Peyer's patch (tissue), 4 donors: ENCODE data around the gene TAMM41. TPM values are rescaled to one million over a fixed set of nuclear protein-coding genes. Genes with fewer than 3 reads are reported as not detected.
"Not testable (repeated sequence)": the region's sequence is repeated elsewhere in the genome, so short reads cannot be mapped to it uniquely, and the experiment has no call there.

Experiments used
- DNase-seq, 3 donors: peaks; one replicate each; pipeline ENCODE4 v3.0.0-alpha.2; 2017 to 2019
- H3K27ac ChIP-seq, 4 donors: fragments of 200-600 bp; sonication (generic); one replicate each; pipeline ENCODE4 v1.5.1; 2016 to 2019
- H3K27me3 ChIP-seq, 2 donors: fragments of 200-600 bp; sonication (generic); one replicate each; pipeline ENCODE4 v1.5.1; 2019
- H3K36me3 ChIP-seq, 3 donors: fragments of 200-600 bp; sonication (generic); one replicate each; pipeline ENCODE4 v1.5.1; 2016 to 2019
- H3K4me1 ChIP-seq, 4 donors: fragments of 200-600 bp; sonication (generic); one replicate each; pipeline ENCODE4 v1.5.1; 2016 to 2019
- H3K4me3 ChIP-seq, 4 donors: fragments of 200-600 bp; sonication (generic); 1 replicate in 3 of 4; 2 replicates in 1 of 4; pipeline ENCODE4 v1.5.1; 2016 to 2019; ENCODE audit warnings: mild to moderate bottlenecking in 1 of 4
- H3K9me3 ChIP-seq, 4 donors: fragments of 200-600 bp; sonication (generic); one replicate each; pipeline ENCODE4 v1.5.1; 2016 to 2019; ENCODE audit warnings: mild to moderate bottlenecking in 1 of 4
- CTCF ChIP-seq, 6 experiments: fragments of 450-650 bp in 4 of 6; fragments of 200-600 bp in 2 of 6; sonication (generic) in 1 of 6; IDR thresholded peaks; one replicate each; pipeline ENCODE4 v1.5.1; 2017 to 2019; ENCODE audit warnings: antibody characterized with exemption in 6 of 6, mild to moderate bottlenecking in 3 of 6, moderate library complexity in 1 of 6
- POLR2A ChIP-seq, 2 donors: fragments of 450-650 bp; IDR thresholded peaks; one replicate each; pipeline ENCODE4 v1.5.1; 2017; ENCODE audit warnings: antibody characterized with exemption in 2 of 2, mild to moderate bottlenecking in 2 of 2, moderate library complexity in 2 of 2
- total RNA-seq, 4 donors: library from RNA; depleted of rRNA; stranded (reverse); fragments of >200 nt; gene quantifications; one replicate each; pipeline ENCODE4 v1.1.0, GENCODE V29; 2016

The TAMM41 gene
- total RNA-seq, 4 donors from 2014 or later, result 9.1 to 56.9 (median 24.1) TPM

- no peak for TF ChIP-seq POLR2A (IDR thresholded peaks at IDR 0.05)
- no peak for TF ChIP-seq CTCF (IDR thresholded peaks at IDR 0.05)
- no peak overlapping the region for H3K27ac ChIP-seq
- H3K36me3 ChIP-seq, result no peaks in the 10 kb centered on the region
- no peaks in the 10 kb centered on the region for H3K27me3 ChIP-seq
- no peaks in the 10 kb centered on the region for H3K4me1 ChIP-seq
- no peaks in the 10 kb centered on the region for H3K9me3 ChIP-seq
- H3K4me3 ChIP-seq, result no peak overlapping the region
- DNase-seq, result no peak
These were observed 68.4 kb downstream of the TAMM41 start for GRCh38 chr3:11778248-11778647.

DNA sequence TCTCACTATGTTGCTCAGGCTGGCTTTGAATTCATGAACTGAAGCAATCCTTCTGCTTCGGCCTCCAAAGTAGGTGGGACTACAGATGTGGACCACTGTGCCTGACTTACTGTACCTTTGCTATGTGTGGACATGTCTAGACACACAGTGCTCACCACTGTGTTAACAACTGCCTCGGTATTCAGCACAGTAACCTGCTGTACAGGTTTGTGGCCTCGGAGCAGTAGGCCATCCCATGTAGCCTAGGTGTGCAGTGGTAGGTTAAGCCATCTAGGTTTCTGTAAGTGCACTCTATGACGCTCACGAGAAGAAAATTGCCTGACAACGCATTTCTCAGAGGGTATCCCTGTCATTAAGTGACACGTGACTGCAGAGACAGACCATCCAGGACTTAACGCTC is 70.3 kb downstream of the TAMM41 start:
- no peak overlapping the region for H3K27ac ChIP-seq
- H3K9me3 ChIP-seq, result no peaks in the 10 kb centered on the region
- H3K4me1 ChIP-seq, result no peaks in the 10 kb centered on the region
- no peaks in the 10 kb centered on the region for H3K27me3 ChIP-seq
- no peak overlapping the region for H3K4me3 ChIP-seq
- no peak for DNase-seq
- TF ChIP-seq POLR2A (IDR thresholded peaks at IDR 0.05), result no peak
- no peak for TF ChIP-seq CTCF (IDR thresholded peaks at IDR 0.05)
- no peaks in the 10 kb centered on the region for H3K36me3 ChIP-seq

GRCh38 chr3:11775493-11775892 is 71.2 kb downstream of the TAMM41 start:
- no peak overlapping the region for H3K4me3 ChIP-seq
- no peak for TF ChIP-seq CTCF (IDR thresholded peaks at IDR 0.05)
- TF ChIP-seq POLR2A (IDR thresholded peaks at IDR 0.05), result no peak
- H3K4me1 ChIP-seq, result peaks cover 0 to 7% (median 0%) of the 10 kb centered on the region in 4 donors
- H3K9me3 ChIP-seq, result no peaks in the 10 kb centered on the region
- DNase-seq, result no peak
- H3K27ac ChIP-seq, result no peak overlapping the region
- H3K36me3 ChIP-seq, result no peaks in the 10 kb centered on the region
- no peaks in the 10 kb centered on the region for H3K27me3 ChIP-seq

DNA sequence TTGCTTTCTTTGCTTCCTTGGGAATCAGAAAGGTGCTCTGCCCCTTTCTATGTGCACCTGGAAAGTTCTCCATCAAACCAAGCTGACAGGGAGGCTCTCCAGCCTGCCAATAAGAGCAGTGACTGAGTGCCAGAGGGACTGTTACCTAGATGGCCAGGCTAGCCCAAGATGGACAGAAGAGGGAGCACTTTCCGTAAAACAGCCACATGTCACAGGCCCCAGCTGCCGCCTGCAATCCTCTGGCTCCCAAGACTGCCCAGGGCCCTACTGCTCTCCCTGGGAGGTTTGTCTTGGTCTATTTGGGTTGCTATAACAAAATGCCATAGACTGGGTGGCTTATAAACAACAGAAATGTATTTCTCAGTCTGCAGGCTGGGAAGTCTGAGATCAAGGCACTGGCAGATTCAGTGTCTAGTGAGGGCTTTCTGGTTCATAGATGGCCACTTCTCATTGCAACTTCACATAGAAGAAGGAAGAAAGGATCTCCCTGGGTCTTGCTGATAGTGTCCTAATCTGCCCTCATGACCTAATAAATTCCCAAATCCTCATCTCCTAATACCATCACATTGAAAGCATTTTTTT is 72.3 kb downstream of the TAMM41 start:
- Histone ChIP-seq H3K27me3 (no peaks in the 10 kb centered on the region), H3K4me3 (no peak overlapping the region), H3K27ac (no peak overlapping the region), H3K9me3 (no peaks in the 10 kb centered on the region), H3K4me1 (peaks cover 0 to 11% (median 2%) of the 10 kb centered on the region in 4 donors), H3K36me3 (no peaks in the 10 kb centered on the region)
- TF ChIP-seq CTCF (IDR thresholded peaks at IDR 0.05) (peak in 4 of 6 experiments; percentile 25 to 48 (median 45)), POLR2A (IDR thresholded peaks at IDR 0.05) (no peak)
- DNase-seq, result peak in 1 of 3 donors; percentile 55

DNA sequence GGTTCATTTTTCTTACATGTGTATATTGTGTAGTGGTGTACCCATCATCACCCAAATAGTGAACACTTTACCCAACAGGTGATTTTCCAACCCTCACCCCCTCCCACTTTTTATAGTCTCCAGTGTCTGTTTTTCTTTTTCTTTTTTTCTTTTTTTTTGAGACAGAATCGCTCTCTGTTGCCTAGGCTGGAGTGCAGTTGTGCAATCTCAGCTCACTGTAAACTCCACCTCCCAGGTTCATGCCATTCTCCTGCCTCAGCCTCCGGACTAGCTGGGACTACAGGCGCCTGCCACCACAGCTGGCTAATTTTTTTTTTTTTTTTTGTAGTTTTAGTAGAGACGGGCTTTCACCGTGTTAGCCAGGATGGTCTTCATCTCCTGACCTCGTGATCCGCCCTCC is 74.8 kb downstream of the TAMM41 start:
- H3K9me3 ChIP-seq, H3K27ac ChIP-seq, DNase-seq, H3K27me3 ChIP-seq, H3K4me3 ChIP-seq, H3K36me3 ChIP-seq: not testable (repeated sequence)
- peaks cover 0 to 11% (median 2%) of the 10 kb centered on the region in 4 donors for H3K4me1 ChIP-seq

DNA sequence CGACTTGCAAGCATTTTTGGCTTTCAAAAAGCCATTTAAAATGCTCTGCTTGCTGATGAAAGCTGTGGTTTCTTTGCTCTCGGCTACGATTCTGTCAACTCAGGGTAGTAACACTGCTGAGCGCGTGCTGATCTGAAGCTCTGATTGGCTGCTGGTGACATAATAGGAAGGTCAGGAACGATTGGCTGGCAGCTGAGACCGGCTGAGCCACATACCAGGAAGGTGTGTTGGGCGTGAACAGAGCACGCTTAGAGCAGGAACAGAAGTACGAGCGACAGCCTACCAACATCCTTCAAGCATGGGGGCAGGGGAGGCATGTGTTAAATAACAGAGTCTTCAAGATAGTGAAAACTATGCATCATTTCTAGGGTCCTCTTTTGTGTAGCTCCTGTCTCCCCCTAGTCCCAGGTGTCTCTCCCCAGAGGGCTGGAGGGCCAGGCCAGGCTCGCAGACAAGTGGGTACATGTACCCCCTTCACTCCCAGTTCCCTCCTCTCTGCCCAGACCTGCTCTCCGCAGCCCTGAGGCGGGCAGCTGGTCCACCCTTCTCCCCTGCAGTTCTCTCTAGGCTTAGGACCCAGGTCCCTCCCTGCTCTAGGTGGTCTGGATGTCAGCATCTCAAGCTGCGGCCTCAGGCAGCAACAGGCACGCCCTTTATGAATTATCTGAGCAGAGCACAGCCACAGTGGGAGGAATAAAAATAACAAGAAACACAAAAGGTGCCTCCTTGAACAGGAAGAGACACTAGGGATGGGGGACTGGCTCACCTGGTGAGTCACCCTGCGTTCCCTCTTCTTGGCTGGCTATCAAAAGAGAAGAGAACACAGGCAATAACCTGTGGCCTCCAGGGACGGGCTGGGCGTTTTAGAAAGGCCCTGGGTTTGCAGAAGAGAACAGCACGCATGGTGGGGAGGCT is 76.0 kb downstream of the TAMM41 start:
- Histone ChIP-seq H3K36me3 (no peaks in the 10 kb centered on the region), H3K4me1 (peaks cover 0 to 11% (median 2%) of the 10 kb centered on the region in 4 donors), H3K27me3 (no peaks in the 10 kb centered on the region), H3K27ac (peak overlapping the region in 3 of 4 donors; percentile 58 to 80 (median 77)), H3K4me3 (peak overlapping the region in 2 of 4 donors; percentile 0 to 12), H3K9me3 (no peaks in the 10 kb centered on the region)
- DNase-seq, result peak; percentile 68 to 93 (median 81)
- peak in 1 of 2 donors; percentile 43 for TF ChIP-seq POLR2A (IDR thresholded peaks at IDR 0.05)
- TF ChIP-seq CTCF (IDR thresholded peaks at IDR 0.05), result no peak
